ENCODE results near the gene ARHGAP31.

DNA sequence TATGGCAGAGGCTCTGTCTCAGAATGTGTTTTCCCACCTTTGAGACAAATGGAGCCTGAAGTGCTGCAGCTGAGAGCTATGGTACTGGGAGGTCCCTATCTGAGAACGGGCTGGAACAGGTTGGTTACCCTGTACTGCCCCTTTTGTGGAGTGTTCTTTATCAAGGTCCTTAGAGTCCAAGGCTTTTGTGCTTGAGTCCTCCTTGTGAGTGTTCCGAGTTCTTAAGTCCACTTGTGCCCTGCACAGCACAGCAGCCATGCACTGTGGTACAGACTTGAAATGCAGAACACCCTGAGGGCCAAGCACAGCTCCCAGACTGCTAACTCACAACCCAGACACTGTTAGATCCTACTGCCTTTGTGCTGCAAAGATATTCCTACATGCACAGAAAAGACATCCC, 67.8 kb downstream of the ARHGAP31 start:
- TF ChIP-seq, protein P1, sequence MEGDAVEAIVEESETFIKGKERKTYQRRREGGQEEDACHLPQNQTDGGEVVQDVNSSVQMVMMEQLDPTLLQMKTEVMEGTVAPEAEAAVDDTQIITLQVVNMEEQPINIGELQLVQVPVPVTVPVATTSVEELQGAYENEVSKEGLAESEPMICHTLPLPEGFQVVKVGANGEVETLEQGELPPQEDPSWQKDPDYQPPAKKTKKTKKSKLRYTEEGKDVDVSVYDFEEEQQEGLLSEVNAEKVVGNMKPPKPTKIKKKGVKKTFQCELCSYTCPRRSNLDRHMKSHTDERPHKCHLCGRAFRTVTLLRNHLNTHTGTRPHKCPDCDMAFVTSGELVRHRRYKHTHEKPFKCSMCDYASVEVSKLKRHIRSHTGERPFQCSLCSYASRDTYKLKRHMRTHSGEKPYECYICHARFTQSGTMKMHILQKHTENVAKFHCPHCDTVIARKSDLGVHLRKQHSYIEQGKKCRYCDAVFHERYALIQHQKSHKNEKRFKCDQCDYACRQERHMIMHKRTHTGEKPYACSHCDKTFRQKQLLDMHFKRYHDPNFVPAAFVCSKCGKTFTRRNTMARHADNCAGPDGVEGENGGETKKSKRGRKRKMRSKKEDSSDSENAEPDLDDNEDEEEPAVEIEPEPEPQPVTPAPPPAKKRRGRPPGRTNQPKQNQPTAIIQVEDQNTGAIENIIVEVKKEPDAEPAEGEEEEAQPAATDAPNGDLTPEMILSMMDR (IDR thresholded peaks at IDR 0.05; ENCODE audit: insufficient read depth, low read length, poor library complexity, severe bottlenecking), result no peak
- no peak for TF ChIP-seq EZH2phosphoT487 (conservative IDR thresholded peaks at IDR 0.05; ENCODE audit: low read length)

Measured in SU-DHL-6 (cell line).